ENCODE data around the gene ZNHIT3.
"Not testable (repeated sequence)": the region's sequence is repeated elsewhere in the genome, so short reads cannot be mapped to it uniquely, and the experiment has no call there.

DNA sequence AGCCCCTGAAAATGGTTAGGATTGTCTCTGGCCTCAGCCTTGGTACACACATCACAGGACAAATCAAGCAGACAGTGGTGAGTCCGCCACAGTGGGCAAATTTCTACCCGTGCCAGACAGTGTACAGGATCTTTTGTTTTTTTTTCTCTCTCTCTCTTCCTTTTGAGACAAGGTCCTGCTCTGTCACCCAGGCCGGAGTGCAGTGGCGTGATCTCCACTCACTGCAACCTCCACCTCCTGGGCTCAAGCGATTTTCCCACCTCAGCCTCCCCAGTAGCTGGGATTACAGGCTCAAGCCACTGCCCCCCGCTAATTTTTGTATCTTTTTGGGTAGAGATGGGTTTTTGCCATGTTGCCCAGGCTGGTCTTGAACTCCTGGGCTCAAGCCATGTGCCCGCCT, 2.5 kb upstream of the ZNHIT3 start:
- TF ChIP-seq, protein P1, sequence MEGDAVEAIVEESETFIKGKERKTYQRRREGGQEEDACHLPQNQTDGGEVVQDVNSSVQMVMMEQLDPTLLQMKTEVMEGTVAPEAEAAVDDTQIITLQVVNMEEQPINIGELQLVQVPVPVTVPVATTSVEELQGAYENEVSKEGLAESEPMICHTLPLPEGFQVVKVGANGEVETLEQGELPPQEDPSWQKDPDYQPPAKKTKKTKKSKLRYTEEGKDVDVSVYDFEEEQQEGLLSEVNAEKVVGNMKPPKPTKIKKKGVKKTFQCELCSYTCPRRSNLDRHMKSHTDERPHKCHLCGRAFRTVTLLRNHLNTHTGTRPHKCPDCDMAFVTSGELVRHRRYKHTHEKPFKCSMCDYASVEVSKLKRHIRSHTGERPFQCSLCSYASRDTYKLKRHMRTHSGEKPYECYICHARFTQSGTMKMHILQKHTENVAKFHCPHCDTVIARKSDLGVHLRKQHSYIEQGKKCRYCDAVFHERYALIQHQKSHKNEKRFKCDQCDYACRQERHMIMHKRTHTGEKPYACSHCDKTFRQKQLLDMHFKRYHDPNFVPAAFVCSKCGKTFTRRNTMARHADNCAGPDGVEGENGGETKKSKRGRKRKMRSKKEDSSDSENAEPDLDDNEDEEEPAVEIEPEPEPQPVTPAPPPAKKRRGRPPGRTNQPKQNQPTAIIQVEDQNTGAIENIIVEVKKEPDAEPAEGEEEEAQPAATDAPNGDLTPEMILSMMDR (IDR thresholded peaks at IDR 0.05): not testable (repeated sequence)
- not testable (repeated sequence) for TF ChIP-seq POLR2A (IDR thresholded peaks at IDR 0.05)
